Right hindlimb (tissue), 1 donor: ENCODE data around the gene SPATS1.
"Not testable (repeated sequence)": the region's sequence is repeated elsewhere in the genome, so short reads cannot be mapped to it uniquely, and the experiment has no call there.

Experiments used
- DNase-seq: peaks from one replicate; pipeline ENCODE4 v3.0.0-alpha.2; 2018

The SPATS1 gene

GRCh38 chr6:44346818-44347217 is 4.4 kb downstream of the SPATS1 start:
- DNase-seq: not testable (repeated sequence)

GRCh38 chr6:44349904-44350649 is 7.6 kb downstream of the SPATS1 start:
- DNase-seq: no peak

- DNase-seq: not testable (repeated sequence)
These were observed 8.2 kb downstream of the SPATS1 start for GRCh38 chr6:44350650-44350994.

- DNase-seq: no peak
These were observed 9.8 kb downstream of the SPATS1 start for GRCh38 chr6:44352259-44352658.

- no peak for DNase-seq
These were observed 10.9 kb downstream of the SPATS1 start for GRCh38 chr6:44353336-44353735.

- no peak for DNase-seq
These were observed 13.2 kb downstream of the SPATS1 start for GRCh38 chr6:44355640-44356039.

- DNase-seq: no peak
These were observed 14.0 kb downstream of the SPATS1 start for GRCh38 chr6:44356487-44356886.

GRCh38 chr6:44359973-44360372 is 17.5 kb downstream of the SPATS1 start:
- no peak for DNase-seq

GRCh38 chr6:44361947-44362346 is 19.5 kb downstream of the SPATS1 start:
- no peak for DNase-seq

- no peak for DNase-seq
These were observed 21.0 kb downstream of the SPATS1 start for GRCh38 chr6:44363377-44363926.

GRCh38 chr6:44366781-44367180 is 24.3 kb downstream of the SPATS1 start:
- no peak for DNase-seq

- DNase-seq: no peak
These were observed 25.2 kb downstream of the SPATS1 start for GRCh38 chr6:44367681-44368080.

GRCh38 chr6:44373051-44373450 is 30.6 kb downstream of the SPATS1 start:
- no peak for DNase-seq

GRCh38 chr6:44373787-44374186 is 31.3 kb downstream of the SPATS1 start:
- no peak for DNase-seq

- DNase-seq: no peak
These were observed 32.6 kb downstream of the SPATS1 start for GRCh38 chr6:44375071-44375470.

- no peak for DNase-seq
These were observed 35.0 kb downstream of the SPATS1 start for GRCh38 chr6:44377484-44377883.

- DNase-seq: no peak
These were observed 35.5 kb downstream of the SPATS1 start for GRCh38 chr6:44377971-44378370.

GRCh38 chr6:44381739-44382138 is 39.3 kb downstream of the SPATS1 start:
- no peak for DNase-seq

GRCh38 chr6:44386364-44386928 is 44.0 kb downstream of the SPATS1 start:
- peak; percentile 51 for DNase-seq

GRCh38 chr6:44386929-44387345 is 44.5 kb downstream of the SPATS1 start:
- no peak for DNase-seq

GRCh38 chr6:44387346-44388134 is 45.1 kb downstream of the SPATS1 start, which contains the start of gene CDC5L:
TSS of gene CDC5L (plus strand) at chr6:44387706. CDS start at chr6:44387824, 118 bp downstream.
- peak; percentile 99 for DNase-seq

GRCh38 chr6:44388135-44388487 is 45.7 kb downstream of the SPATS1 start:
- DNase-seq: no peak

- no peak for DNase-seq
These were observed 46.4 kb downstream of the SPATS1 start for GRCh38 chr6:44388887-44389286.
